GM21526 (cell line): ENCODE measurements around the gene TCERG1L.

Source experiments
- ATAC-seq: cut with Tn5 transposase; IDR thresholded peaks from one replicate; pipeline ENCODE4 v1.9.1; 2021; ENCODE audit warnings: moderate library complexity; ENCODE audit not compliant: unreplicated experiment, low FRiP score

The TCERG1L gene

DNA sequence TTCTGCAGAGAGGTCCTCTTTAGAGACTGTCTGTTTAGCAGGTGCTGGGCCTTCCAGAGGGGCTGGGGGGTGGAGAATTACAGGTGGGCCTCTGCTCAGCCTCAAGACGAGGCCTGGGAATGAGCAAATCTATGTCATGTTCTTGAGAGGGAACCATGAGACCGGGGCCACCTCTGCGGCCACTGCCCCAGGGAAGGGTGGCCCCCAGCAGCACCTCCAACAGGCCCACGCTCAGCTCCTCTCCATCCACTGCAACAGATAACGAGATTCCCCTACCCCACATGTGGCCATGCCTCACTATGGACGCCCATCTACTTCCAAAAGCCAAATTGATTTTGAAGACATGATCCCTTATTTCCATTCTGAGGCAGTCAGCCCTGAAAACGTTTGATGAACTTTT lies 176.9 kb downstream of the TCERG1L start:
- no peak for ATAC-seq

DNA sequence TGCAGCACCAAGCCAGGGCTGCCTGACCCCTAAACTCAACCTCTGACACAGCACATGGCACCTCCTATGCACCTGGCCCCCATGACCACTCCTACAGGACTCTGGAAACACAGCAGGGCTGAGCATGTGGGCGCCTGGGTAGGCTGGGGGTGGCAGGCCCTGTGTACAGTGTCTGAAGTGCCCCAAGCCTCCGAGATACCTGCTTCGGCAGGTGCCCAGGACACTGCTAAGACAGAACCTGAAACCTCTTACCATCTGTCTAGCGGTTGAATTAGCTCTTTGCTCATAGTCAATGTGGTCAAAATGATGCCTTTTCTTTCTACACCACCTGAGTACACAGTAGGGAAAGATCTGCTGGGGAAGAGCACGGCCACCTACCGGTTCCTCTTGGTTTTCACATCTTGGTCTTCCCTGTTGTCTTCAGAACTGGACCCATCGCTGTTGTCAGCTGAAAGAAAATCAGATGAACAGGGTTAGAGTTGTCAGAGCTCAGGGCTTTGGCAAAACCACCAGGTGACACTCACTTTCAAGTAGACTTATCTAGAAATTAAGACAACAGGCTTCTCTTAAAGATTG lies 177.4 kb downstream of the TCERG1L start:
- no peak for ATAC-seq

DNA sequence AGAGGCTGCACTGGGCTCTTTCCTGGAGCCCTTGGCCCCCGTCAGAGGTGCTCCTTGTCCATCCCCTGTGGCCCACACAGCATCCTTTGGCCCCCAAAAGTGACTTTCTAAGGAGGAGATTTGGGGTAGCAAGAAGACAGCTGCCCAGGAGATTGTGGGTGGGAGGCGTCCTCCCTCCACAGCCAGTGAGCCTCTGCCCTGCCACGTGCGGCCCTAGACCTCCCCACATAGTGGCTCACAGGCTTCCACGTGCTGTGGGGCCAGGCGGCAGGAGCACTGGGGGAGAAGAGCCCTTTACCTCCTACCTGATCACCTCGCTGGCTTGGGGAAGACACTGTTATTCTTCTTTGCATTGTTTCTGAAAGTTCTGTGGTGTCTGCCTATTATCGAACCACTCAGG lies 178.8 kb downstream of the TCERG1L start:
- ATAC-seq = no peak

- no peak for ATAC-seq
Measured at GRCh38 chr10:131131726-131132591, 179.6 kb downstream of the TCERG1L start.

DNA sequence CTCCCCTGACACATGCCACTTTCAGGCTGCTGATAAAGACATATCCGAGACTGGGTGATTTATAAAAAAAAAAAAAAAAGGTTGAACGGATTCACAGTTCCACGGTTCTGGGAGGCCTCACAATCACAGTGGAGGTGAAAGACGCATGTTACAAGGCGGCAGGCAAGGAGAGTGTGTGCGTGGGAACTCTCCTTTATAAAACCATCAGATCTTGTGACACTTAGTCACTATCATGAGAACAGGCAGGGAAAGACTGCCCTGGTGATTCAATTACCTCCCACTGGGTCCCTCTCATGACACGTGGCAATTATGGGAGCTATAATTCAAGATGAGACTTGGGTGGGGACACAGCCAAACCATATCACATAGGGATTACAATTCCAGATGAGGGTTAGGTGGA lies 181.5 kb downstream of the TCERG1L start:
- ATAC-seq = no peak

DNA sequence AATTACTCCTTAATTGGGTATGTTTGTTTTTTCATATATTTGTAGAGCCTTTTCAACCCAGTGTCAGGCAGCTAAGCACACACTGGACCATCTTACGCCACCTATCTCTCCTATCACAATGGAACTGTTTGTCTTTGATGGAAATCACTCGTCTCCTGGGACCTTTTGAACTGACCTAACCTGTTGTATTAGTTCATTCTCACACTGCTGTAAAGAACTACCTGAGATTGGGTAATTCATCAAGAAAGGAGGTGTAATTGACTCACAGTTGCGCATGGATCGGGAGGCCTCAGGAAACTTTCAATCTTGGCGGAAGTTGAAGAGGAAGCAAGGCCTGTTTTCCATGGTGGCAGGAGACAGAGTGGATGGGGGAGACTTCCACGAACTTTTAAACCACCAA lies 182.0 kb downstream of the TCERG1L start:
- ATAC-seq = no peak

- no peak for ATAC-seq
Measured at GRCh38 chr10:131128731-131129130, 182.8 kb downstream of the TCERG1L start.

GRCh38 chr10:131127610-131128009 lies 183.9 kb downstream of the TCERG1L start:
- no peak for ATAC-seq

DNA sequence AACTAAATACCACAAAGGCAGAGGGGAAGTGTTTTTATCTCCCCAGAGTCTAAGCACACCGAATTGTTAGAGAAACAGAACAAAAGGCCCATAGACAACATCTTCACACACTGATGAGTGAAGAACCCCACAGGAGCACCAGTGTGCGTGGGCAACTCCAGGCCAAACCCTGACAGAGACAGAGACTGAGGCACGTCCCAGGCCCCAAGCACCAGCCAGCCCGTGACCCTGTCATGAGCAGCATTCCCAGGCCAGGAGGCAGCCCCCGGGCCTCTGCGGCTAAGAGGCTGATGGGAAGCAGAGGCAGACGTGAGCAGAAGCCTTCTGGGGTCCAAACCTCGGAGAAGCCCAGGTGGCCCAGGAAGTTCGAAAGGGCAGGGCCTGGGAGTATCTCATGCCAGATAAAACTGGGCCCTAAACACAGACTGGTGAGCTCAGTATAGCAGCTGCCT lies 184.4 kb downstream of the TCERG1L start:
- ATAC-seq = no peak

DNA sequence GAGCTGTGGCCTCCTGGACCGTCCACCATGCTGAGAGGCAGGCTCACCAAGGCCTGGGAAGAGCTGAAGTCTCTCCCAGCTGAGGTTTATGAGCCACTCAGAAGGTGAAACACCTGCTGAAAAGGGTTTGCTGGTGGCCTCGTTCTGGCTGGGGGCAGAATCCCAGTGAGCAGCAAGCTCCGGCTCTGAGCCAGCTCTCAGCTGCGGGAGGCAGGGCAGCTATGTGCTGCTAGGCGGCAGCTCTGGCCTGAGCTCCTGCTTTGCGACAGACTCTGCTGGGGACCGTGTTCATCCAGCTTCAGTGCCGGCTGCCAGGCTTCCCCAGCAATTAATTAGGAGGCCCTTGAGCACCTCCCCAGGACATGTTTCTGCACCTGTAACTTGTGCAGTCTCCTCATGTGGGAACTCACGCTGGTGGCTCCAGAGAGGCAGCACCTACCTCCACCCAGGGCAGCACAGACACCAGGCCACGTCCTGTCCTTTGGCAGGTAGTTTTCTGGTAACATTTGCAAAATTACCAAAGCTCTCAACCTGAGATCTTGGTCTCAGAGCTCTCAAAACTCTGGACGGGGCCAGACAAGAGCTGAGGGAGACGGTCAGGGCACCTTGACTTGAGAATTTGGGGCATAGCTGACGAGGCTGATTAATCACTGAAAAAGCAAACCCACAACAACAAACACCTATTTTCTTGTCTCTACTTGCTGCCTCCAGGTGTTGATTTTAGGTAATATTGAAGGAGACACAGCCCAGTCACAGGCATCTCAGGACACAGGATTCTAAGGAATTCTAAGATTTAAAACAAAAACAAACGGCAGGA lies 185.0 kb downstream of the TCERG1L start:
- no peak for ATAC-seq

DNA sequence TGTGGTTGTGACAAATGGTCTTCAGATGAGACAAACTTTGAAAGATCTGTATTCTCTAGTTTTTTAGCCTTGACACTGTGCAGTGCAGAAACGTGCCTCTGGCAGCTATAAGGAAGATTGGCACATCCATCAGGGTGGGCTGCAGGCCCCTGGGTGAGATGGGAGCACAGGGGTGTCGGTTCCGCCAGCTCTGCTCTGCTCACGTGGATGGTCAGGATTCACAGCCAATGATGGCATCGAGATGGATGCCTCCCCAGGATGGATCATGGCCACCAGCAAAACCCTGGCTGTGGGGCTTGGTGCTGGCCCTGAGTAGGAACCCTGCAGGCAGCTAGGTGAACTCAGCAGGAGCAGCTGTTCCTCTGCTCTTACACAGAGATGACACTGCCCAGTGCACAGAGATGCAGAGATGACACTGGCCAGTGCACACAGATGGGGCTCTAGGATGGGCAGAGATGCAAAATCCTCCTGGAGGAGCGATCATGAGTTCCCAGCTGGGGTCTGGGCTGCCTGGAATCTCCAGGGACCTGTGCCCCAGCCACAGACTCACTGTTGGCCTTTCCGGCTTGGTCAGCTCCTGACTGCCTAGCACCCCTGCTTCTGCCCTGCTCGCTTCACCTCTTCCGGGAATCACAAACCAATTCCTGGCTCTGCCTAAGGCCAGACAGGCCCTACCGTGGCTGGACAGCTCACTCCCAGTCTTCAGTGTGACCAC lies 185.9 kb downstream of the TCERG1L start:
- no peak for ATAC-seq

- no peak for ATAC-seq
Measured at GRCh38 chr10:131124945-131125344, 186.6 kb downstream of the TCERG1L start.

DNA sequence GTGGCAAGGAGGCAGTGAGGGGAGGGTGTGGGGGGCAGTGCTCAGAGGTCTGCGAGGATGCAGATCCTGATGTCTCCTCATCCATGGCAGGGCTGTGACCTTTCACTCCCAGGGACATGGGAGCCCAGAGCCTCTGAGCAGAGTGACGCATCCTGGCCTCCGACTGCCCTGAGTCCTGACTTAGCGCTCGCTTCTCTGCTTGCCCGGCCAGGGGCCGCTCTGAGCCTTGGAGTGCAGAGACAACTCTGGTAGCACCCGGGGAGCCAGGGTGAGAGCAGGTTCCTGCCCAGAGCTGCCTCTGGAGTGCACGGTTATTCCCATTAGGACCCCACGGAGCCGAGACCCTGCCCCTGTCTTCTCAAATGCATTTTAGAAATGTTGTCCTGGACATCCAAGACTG lies 188.0 kb downstream of the TCERG1L start:
- no peak for ATAC-seq

DNA sequence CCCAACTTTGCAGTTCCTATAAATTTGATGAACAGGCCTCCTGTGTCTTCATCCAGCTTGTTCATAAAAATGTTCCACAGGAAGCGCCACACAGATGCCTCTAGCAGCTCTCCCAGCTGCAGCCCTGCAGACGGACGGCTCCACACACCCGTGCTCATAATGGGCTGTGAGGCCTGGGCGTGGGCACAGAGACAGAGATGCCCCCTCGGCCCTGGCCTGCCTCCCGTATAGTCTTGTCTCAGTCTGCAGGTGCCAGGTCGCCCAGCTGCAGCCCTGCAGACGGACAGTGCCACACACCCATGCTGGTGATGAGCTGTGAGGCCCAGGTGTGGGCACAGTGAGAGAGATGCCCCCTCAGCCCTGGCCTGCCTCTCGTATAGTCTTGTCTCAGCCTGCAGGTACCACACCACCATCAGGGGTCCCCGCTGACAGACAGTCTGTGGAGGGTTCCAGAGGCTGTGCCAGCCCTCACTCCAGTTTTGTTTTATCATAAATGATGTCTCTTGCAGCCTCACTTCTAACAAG lies 189.9 kb downstream of the TCERG1L start:
- no peak for ATAC-seq

GRCh38 chr10:131119626-131120355 lies 191.7 kb downstream of the TCERG1L start:
- no peak for ATAC-seq

DNA sequence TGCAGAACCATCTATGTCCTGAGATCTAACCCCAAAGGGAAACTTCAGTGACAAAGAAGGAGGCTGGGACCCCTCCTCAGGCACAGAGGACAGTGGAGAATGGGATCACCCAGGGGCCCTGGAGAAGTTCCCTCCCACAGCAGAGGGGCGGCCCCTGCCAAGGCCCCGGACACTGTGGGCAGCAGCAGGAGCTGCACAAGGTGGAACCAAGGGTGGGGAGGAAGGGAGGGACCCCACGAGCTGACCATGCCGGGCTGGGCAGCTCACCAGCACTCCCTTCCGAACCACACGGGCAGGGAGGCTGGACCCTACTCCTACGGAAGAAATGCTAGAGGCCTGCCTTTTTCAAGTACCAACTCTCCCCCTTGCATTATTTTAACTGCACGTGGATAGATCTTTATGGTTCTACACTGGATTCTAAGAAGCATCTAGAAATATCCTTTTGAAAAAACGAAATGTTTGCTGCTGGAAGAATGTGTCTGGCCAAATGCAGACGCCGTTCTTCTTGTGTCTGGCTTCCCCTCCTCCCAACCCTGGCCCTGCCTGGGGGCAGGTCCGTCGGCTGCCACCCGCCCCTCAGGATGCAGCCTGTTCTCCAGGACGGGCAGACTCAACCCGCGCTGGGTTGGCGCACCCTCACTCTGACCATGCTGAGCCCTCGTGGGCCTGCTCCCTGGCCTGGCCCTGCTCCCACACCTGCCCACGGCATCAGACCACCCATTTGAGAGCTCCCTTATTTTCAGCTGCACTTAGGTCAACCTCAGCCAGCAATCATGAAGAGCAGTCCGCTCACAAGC lies 193.9 kb downstream of the TCERG1L start:
- no peak for ATAC-seq

DNA sequence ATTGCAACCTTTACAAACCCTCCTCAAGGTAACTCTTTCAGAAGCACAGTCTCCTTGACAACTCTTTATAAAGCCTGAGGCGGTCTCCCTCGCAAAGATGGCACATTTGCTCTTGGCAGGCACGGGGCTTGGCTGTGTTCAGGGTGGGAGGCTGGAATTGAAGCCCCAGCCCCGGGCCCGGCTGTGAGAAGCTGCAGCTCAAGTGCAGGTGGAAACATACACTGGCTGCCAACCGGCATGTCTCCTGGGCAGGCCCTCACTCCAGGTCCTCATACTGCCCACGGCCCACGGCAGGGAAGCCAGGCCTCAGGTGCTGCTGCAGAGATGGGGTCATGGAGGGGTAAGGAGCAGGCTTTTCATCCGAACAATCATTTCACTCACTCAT lies 194.5 kb downstream of the TCERG1L start:
- ATAC-seq = no peak

- no peak for ATAC-seq
Measured at GRCh38 chr10:131116216-131116990, 195.1 kb downstream of the TCERG1L start.
